Endothelial cell of umbilical vein (primary cell): ENCODE data around the gene NAV2. TPM values are rescaled to one million over a fixed set of nuclear protein-coding genes. Genes with fewer than 3 reads are reported as not detected.

ENCODE experiments used
- BruUV-seq: library from RNA; stranded (reverse); fragments of 400-500 nt; replicated peaks from 2 replicates; lab custom pipeline; 2021; lab: Mats Ljungman, UMichigan
- CTCF ChIA-PET: fragments of 300-600, 350-600 bp; sonication (Branson Sonifier 250); formaldehyde crosslinking; loops from one replicate; lab custom pipeline; 2021; ENCODE audit warnings: antibody characterized with exemption, inconsistent platforms; lab: Charles Lee
- POLR2A ChIA-PET: fragments of 300-600, 350-600 bp; sonication (Branson Sonifier 250); formaldehyde crosslinking; loops from one replicate; lab custom pipeline; 2021; ENCODE audit warnings: antibody characterized with exemption, inconsistent platforms; lab: Charles Lee
- DNase-seq: peaks from one replicate; pipeline ENCODE4 v3.0.0-alpha.2; 2011; ENCODE audit warnings: low read depth, low spot score
- FAIRE-seq: peaks from 2 replicates; lab custom pipeline; 2011; peaks lifted over from hg19 to GRCh38; lab: Jason Lieb, UNC
- H2AFZ ChIP-seq: 2 replicates; pipeline ENCODE4 v1.6.0; 2012; ENCODE audit warnings: low read depth, low read length, control low read depth, inconsistent platforms
- H3K27ac ChIP-seq: 2 replicates; pipeline ENCODE4 v1.5.1; 2011; ENCODE audit warnings: low read depth, mild to moderate bottlenecking, control low read depth, low read length, moderate library complexity; ENCODE audit not compliant: insufficient read depth
- H3K27me3 ChIP-seq, 2 experiments: 2 replicates each; pipeline versions ENCODE4 v1.6.0 to v1.6.1; 2011; ENCODE audit warnings: low read length in 2 of 2, mixed read lengths in 1 of 2; ENCODE audit not compliant: control insufficient read depth in 2 of 2, insufficient read depth in 2 of 2
- H3K36me3 ChIP-seq, 2 experiments: 2 replicates in 1 of 2; 3 replicates in 1 of 2; pipeline ENCODE4 v1.5.1; 2011; ENCODE audit warnings: low read length in 2 of 2, mild to moderate bottlenecking in 1 of 2, moderate library complexity in 1 of 2; ENCODE audit not compliant: control insufficient read depth in 2 of 2, insufficient read depth in 2 of 2; ENCODE audit errors: extremely low read depth in 1 of 2
- H3K4me1 ChIP-seq: 3 replicates; pipeline ENCODE4 v1.5.1; 2011; ENCODE audit warnings: mild to moderate bottlenecking, low read length; ENCODE audit not compliant: control insufficient read depth, insufficient read depth; ENCODE audit errors: extremely low read depth
- H3K4me2 ChIP-seq: 2 replicates; pipeline ENCODE4 v1.6.1; 2011; ENCODE audit warnings: low read length, control low read depth, mixed read lengths; ENCODE audit not compliant: insufficient read depth
- H3K4me3 ChIP-seq, 3 experiments: fragments of 200-600 bp in 1 of 3; sonication (generic), shearing (Covaris generic) in 1 of 3; replicated peaks in 1 of 3; 2 replicates each; pipeline ENCODE4 v1.5.1; 2011 to 2016; ENCODE audit warnings: control low read depth in 3 of 3, low read length in 3 of 3, mild to moderate bottlenecking in 2 of 3, inconsistent platforms in 1 of 3, low read depth in 1 of 3, moderate library complexity in 1 of 3; ENCODE audit not compliant: insufficient read depth in 1 of 3
- H3K79me2 ChIP-seq: 2 replicates; pipeline ENCODE4 v1.6.0; 2012; ENCODE audit warnings: low read length, inconsistent platforms; ENCODE audit not compliant: control insufficient read depth, insufficient read depth
- H3K9ac ChIP-seq: replicated peaks from 2 replicates; pipeline ENCODE3; 2011; ENCODE audit warnings: low read length, control low read depth; ENCODE audit not compliant: insufficient read depth; ENCODE audit errors: extremely low read depth
- H3K9me1 ChIP-seq: replicated peaks from 3 replicates; pipeline ENCODE4 v1.6.0; 2011; ENCODE audit warnings: mild to moderate bottlenecking, low read length; ENCODE audit not compliant: control insufficient read depth, insufficient read depth; ENCODE audit errors: extremely low read depth
- H3K9me3 ChIP-seq: replicated peaks from 2 replicates; pipeline ENCODE4 v1.5.1; 2012; ENCODE audit warnings: low read length, inconsistent platforms; ENCODE audit not compliant: control insufficient read depth, insufficient read depth
- H4K20me1 ChIP-seq: replicated peaks from 2 replicates; pipeline ENCODE3; 2011; ENCODE audit warnings: mild to moderate bottlenecking, low read length; ENCODE audit not compliant: control insufficient read depth, insufficient read depth; ENCODE audit errors: extremely low read depth
- FOS ChIP-seq: IDR thresholded peaks from 2 replicates; pipeline ENCODE4 v1.6.1; 2011; ENCODE audit warnings: mild to moderate bottlenecking, low read length, moderate library complexity, borderline replicate concordance; ENCODE audit not compliant: insufficient read depth
- GATA2 ChIP-seq: IDR thresholded peaks from 2 replicates; pipeline ENCODE4 v1.7.0; 2011; ENCODE audit warnings: low read depth, mild to moderate bottlenecking, moderate library complexity, mixed read lengths, low read length; ENCODE audit not compliant: insufficient read length, insufficient read depth
- POLR2AphosphoS5 ChIP-seq: IDR thresholded peaks from 2 replicates; pipeline ENCODE4 v1.6.1; 2012; ENCODE audit warnings: low read depth, mild to moderate bottlenecking, control low read depth, low read length, moderate library complexity; ENCODE audit not compliant: insufficient read depth
- dilution Hi-C: fragments of 300-500 bp; cut with MboI; formaldehyde crosslinking; loops from one replicate; pipeline ENCODE4 v1.15.0; 2019; ENCODE audit warnings: low sequenced_read_pairs; ENCODE audit not compliant: extremely low pct_ligation_motif_present
- intact Hi-C: fragments of 100-400 bp; cut with micrococcal nuclease; formaldehyde crosslinking; loops from one replicate; pipeline ENCODE4 v1.10.0; 2022
- polyA plus RNA-seq, 4 experiments: library from polyadenylated mRNA; depleted of rRNA in 3 of 4; stranded (reverse) in 3 of 4; unstranded in 1 of 4; fragments of >200 nt; gene quantifications; 2 replicates each; pipeline versions ENCODE4 v1.2.1 to v1.2.3, GENCODE V29; 2011 to 2012; ENCODE audit warnings: missing spikeins in 1 of 4
- total RNA-seq: library from RNA; stranded (reverse); gene quantifications from 2 replicates; pipeline ENCODE4 v1.2.3, GENCODE V29; 2021
- TF ChIP-seq, protein P1 (sequence below): IDR thresholded peaks from 2 replicates; pipeline ENCODE4 v1.6.1; 2011; ENCODE audit not compliant: insufficient read depth, insufficient read length

The NAV2 gene
- total and polyA plus RNA-seq, 2 donors (not counting 3 experiments of a cell fraction or from before 2014, with no cell fraction given): 10.9 to 68.0 TPM

DNA sequence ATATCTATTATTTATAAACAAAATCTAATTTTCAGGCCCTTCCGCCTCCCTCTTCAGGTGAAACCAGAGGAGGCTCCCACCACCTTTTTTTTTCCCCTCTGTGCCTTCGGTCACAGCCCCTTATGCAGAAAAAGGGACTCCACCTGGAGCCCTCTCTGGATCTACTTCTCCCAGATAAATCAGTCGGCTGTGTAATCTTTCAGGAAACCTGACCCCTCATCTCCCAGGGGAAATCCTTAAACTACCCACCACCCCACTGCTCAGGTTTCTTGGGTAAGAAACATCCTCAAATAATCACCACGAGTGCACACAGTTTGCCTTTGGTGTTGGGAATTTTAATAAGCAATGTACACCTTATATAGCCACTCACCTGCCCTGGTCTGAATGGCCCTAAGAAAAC, 104.2 kb downstream of the NAV2 start:
- BruUV-seq: no TSS peak
- no peak overlapping the region for H3K9ac ChIP-seq
- intact Hi-C loops: no loop called here
- DNase-seq: no peak
- no peak overlapping the region for H3K4me2 ChIP-seq
- no peak overlapping the region for H3K27ac ChIP-seq
- H3K4me1 ChIP-seq: no peaks in the 10 kb centered on the region
- H3K27me3 ChIP-seq: no peaks in the 10 kb centered on the region
- H3K9me1 ChIP-seq: no peaks in the 10 kb centered on the region
- no peaks in the 10 kb centered on the region for H4K20me1 ChIP-seq
- FAIRE-seq: no peak
- dilution Hi-C loops: no loop called here
- ChIA-PET POLR2A (no interaction called here), CTCF (interaction anchor here (1.4 kb wide), 1 partner anchor 10 kb away, joined by 6 read pairs; no protein-coding TSS in a partner anchor)
- H2AFZ ChIP-seq: no peak overlapping the region
- H3K79me2 ChIP-seq: peaks cover 88% of the 10 kb centered on the region
- no peak overlapping the region for H3K4me3 ChIP-seq
- no peaks in the 10 kb centered on the region for H3K36me3 ChIP-seq
- no peaks in the 10 kb centered on the region for H3K9me3 ChIP-seq
- no peak for TF ChIP-seq FOS
- TF ChIP-seq POLR2AphosphoS5: no peak

GRCh38 chr11:19817265-19817851, 104.7 kb downstream of the NAV2 start:
- Histone ChIP-seq H3K36me3 (no peaks in the 10 kb centered on the region), H4K20me1 (no peaks in the 10 kb centered on the region), H3K4me3 (no peak overlapping the region), H3K27ac (no peak overlapping the region), H3K9me3 (no peaks in the 10 kb centered on the region), H3K79me2 (peaks cover 88% of the 10 kb centered on the region), H3K9me1 (no peaks in the 10 kb centered on the region), H3K4me1 (no peaks in the 10 kb centered on the region), H3K27me3 (no peaks in the 10 kb centered on the region), H2AFZ (no peak overlapping the region), H3K9ac (no peak overlapping the region), H3K4me2 (no peak overlapping the region)
- intact Hi-C loops: no loop called here
- TF ChIP-seq, protein P1, sequence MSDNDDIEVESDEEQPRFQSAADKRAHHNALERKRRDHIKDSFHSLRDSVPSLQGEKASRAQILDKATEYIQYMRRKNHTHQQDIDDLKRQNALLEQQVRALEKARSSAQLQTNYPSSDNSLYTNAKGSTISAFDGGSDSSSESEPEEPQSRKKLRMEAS: no peak
- TF ChIP-seq FOS (no peak), GATA2 (no peak)
- BruUV-seq: no TSS peak
- dilution Hi-C loops: no loop called here
- FAIRE-seq (no peak), DNase-seq (no peak)
- ChIA-PET POLR2A (no interaction called here), CTCF (interaction anchor here (1.3 to 1.4 kb wide), 2 partner anchors 10 to 86 kb away, joined by 4 to 6 read pairs; no protein-coding TSS in a partner anchor)
